Heart left ventricle (tissue), 13 donors: ENCODE results near the gene PIGT.

Source experiments
- POLR2A ChIP-seq, 2 donors: fragments of 450-650 bp; IDR thresholded peaks; one replicate each; pipeline ENCODE4 v1.6.1; 2017; ENCODE audit warnings: antibody characterized with exemption in 2 of 2, mild to moderate bottlenecking in 2 of 2, moderate library complexity in 2 of 2
- TF ChIP-seq, protein P1 (sequence below), 12 donors: fragments of 200-600 bp; sonication (generic) in 4 of 12; IDR thresholded peaks; one replicate each; pipeline versions ENCODE4 v1.5.0 to v1.8.0; 2018 to 2022; ENCODE audit warnings: antibody characterized with exemption in 12 of 12, mild to moderate bottlenecking in 5 of 12
- donor health status: ischemic (EF 13 %, LVEDD 7.1; RV severe dilation, severe dysfunction).
- donor health status: DM: no; HTN: yes; CAD: no.
- donor health status: DM: no; HTN: no; CAD: no.
- donor health status: ischemic (EF 25% LVEDD 6.9; RV normal size, moderate dysfunction).
- donor health status: ischemic (EF 25% LVEDD 5.7; RV mildly dilated, moderate dysfunction).
- donor health status: ischemic (EF 35%, LVEDD 5.7; RV mildly dilated, moderate dysfunction).
- donor health status: nonischemic (EF 11% LVEDD 7.7; RV severe dilation, severe dysfunction).
- donor health status: DM: yes; HTN: yes; CAD: no.
- donor health status: PGD.
- donor health status: ischemic (EF 29% LVEDD 5.4; RV normal size, mild dysfunction).
- donor health status: nonischemic (EF 23%, LVEDD 6.1; RV moderate dilation, normal function).

DNA sequence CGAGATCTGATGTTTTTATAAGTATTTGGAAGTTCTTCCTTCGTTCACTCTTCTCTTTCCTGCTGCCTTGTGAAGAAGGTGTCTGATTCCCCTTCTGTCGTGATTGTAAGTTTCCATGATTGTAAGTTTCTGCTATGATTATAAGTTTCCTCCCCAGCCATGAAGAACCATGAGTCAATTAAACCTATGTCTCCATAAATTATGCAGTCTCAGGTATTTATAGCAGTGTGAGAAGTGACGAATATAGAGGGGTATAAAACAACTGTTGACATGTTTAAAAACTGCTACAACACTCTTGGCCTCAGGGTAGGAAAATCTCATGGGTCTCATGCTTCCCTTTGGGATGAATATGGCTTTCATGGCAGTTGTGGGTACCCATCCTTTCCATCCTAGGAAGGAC is 47.8 kb downstream of the PIGT start:
- TF ChIP-seq, protein P1, sequence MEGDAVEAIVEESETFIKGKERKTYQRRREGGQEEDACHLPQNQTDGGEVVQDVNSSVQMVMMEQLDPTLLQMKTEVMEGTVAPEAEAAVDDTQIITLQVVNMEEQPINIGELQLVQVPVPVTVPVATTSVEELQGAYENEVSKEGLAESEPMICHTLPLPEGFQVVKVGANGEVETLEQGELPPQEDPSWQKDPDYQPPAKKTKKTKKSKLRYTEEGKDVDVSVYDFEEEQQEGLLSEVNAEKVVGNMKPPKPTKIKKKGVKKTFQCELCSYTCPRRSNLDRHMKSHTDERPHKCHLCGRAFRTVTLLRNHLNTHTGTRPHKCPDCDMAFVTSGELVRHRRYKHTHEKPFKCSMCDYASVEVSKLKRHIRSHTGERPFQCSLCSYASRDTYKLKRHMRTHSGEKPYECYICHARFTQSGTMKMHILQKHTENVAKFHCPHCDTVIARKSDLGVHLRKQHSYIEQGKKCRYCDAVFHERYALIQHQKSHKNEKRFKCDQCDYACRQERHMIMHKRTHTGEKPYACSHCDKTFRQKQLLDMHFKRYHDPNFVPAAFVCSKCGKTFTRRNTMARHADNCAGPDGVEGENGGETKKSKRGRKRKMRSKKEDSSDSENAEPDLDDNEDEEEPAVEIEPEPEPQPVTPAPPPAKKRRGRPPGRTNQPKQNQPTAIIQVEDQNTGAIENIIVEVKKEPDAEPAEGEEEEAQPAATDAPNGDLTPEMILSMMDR (IDR thresholded peaks at IDR 0.05) = no peak
- TF ChIP-seq POLR2A (IDR thresholded peaks at IDR 0.05) = no peak
